RWPE2 (cell line): Measurements from ENCODE around the gene PCDHGA1.

ENCODE experiments used
- ATAC-seq: fragments of 200-7000 bp; cut with Tn5 transposase; 3 replicates; pipeline ENCODE4 v1.9.1; 2021; ENCODE audit warnings: low read depth
- DNase-seq: peaks from one replicate; pipeline ENCODE4 v3.0.0-alpha.2; 2020; ENCODE audit warnings: low spot score
- H3K27ac ChIP-seq: fragments of 450-650 bp; 2 replicates; pipeline ENCODE4 v1.5.1; 2017; ENCODE audit warnings: mild to moderate bottlenecking; ENCODE audit not compliant: poor library complexity, severe bottlenecking
- H3K27me3 ChIP-seq: fragments of 250-450 bp; sonication (Bioruptor Pico); 2 replicates; pipeline ENCODE4 v1.5.1; 2021; ENCODE audit warnings: mild to moderate bottlenecking, moderate library complexity; ENCODE audit not compliant: insufficient read depth, poor library complexity, severe bottlenecking
- H3K36me3 ChIP-seq: fragments of 250-450 bp; sonication (Bioruptor Pico); 2 replicates; pipeline ENCODE4 v1.5.1; 2020; ENCODE audit warnings: low read depth, mild to moderate bottlenecking, moderate library complexity
- H3K4me1 ChIP-seq: fragments of 250-450 bp; sonication (Bioruptor Pico); 2 replicates; pipeline ENCODE4 v1.5.1; 2021; ENCODE audit warnings: mild to moderate bottlenecking, moderate library complexity; ENCODE audit not compliant: insufficient read depth, poor library complexity, severe bottlenecking
- H3K4me3 ChIP-seq: fragments of 250-450 bp; sonication (Bioruptor Pico); 2 replicates; pipeline ENCODE4 v1.5.1; 2021; ENCODE audit warnings: mild to moderate bottlenecking, moderate library complexity; ENCODE audit not compliant: severe bottlenecking
- H3K9me3 ChIP-seq: fragments of 250-450 bp; sonication (Bioruptor Pico); 2 replicates; pipeline ENCODE4 v1.5.1; 2021; ENCODE audit warnings: mild to moderate bottlenecking, moderate library complexity; ENCODE audit not compliant: severe bottlenecking
- TF ChIP-seq, protein P1 (sequence below): fragments of 450-650 bp; IDR thresholded peaks from one replicate; pipeline ENCODE4 v1.5.1; 2017; ENCODE audit warnings: mild to moderate bottlenecking, moderate library complexity; ENCODE audit not compliant: poor library complexity, severe bottlenecking

PCDHGA1 gene

DNA sequence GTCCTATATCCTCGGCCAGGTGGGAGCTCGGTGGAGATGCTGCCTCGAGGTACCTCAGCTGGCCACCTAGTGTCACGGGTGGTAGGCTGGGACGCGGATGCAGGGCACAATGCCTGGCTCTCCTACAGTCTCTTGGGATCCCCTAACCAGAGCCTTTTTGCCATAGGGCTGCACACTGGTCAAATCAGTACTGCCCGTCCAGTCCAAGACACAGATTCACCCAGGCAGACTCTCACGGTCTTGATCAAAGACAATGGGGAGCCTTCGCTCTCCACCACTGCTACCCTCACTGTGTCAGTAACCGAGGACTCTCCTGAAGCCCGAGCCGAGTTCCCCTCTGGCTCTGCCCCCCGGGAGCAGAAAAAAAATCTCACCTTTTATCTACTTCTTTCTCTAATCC lies 147.5 kb downstream of the PCDHGA1 start:
- DNase-seq (no peak), ATAC-seq (no peak)
- Histone ChIP-seq H3K4me1 (no peaks in the 10 kb centered on the region), H3K36me3 (0 out of 2 replicates have a peak, but pooled peaks cover 4% of the 10 kb centered on the region), H3K4me3 (no peak overlapping the region), H3K27ac (no peak overlapping the region), H3K27me3 (no peaks in the 10 kb centered on the region), H3K9me3 (peaks cover 3% of the 10 kb centered on the region)
- TF ChIP-seq, protein P1, sequence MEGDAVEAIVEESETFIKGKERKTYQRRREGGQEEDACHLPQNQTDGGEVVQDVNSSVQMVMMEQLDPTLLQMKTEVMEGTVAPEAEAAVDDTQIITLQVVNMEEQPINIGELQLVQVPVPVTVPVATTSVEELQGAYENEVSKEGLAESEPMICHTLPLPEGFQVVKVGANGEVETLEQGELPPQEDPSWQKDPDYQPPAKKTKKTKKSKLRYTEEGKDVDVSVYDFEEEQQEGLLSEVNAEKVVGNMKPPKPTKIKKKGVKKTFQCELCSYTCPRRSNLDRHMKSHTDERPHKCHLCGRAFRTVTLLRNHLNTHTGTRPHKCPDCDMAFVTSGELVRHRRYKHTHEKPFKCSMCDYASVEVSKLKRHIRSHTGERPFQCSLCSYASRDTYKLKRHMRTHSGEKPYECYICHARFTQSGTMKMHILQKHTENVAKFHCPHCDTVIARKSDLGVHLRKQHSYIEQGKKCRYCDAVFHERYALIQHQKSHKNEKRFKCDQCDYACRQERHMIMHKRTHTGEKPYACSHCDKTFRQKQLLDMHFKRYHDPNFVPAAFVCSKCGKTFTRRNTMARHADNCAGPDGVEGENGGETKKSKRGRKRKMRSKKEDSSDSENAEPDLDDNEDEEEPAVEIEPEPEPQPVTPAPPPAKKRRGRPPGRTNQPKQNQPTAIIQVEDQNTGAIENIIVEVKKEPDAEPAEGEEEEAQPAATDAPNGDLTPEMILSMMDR = no peak

DNA sequence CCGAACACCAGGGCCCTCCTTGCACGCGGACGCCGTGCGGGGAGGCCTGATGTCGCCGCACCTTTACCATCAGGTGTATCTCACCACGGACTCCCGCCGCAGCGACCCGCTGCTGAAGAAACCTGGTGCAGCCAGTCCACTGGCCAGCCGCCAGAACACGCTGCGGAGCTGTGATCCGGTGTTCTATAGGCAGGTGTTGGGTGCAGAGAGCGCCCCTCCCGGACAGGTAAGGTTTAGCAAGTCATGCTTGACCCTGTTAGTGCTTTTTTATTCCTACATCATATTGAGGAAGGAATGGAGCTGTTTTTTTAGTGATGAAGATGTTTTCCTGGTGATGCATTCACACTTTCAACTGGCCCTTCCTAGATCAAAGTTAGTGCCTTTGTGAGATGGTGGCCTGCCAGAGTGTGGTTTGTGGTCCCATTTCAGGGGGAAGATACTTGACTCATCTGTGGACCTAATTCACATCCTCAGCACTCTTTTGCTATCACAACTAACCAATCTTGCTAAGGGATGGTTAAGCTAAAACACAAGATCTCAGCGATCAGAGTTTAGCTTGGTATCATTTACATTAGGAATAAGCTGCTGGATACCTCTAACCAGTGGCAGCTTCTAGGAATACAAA lies 148.1 kb downstream of the PCDHGA1 start:
- no peak overlapping the region for H3K27ac ChIP-seq

DNA sequence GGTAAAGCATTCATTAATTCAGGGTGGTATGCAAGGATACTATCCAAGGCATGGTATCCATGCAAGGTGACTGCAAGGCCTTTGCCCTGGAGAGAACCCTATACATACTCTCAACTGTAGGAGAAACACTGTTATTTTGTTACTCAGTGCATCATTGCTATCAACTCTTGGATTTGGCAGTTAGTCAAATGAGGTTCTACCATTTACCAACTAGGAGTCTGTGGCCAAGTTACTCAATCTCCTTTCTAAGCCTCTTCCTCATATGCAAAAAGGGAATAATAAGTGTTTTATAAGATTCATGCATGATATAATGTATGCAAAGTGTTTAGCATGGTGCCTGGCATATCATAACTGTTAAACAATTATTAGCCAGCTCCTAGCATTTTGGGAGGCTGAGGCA lies 149.5 kb downstream of the PCDHGA1 start:
- Histone ChIP-seq H3K27ac (no peak overlapping the region), H3K4me3 (no peak overlapping the region), H3K27me3 (no peaks in the 10 kb centered on the region), H3K36me3 (0 out of 2 replicates have a peak, but pooled peaks cover 4% of the 10 kb centered on the region), H3K4me1 (peaks cover 3% of the 10 kb centered on the region), H3K9me3 (peaks cover 3% of the 10 kb centered on the region)
- TF ChIP-seq, protein P1 = no peak
- DNase-seq (no peak), ATAC-seq (no peak)

More for the DNA sequence above, 148.1 kb downstream of the PCDHGA1 start:
- H3K9me3 ChIP-seq = peaks cover 3% of the 10 kb centered on the region
- ATAC-seq (no peak), DNase-seq (no peak)
- no peaks in the 10 kb centered on the region for H3K4me1 ChIP-seq
- TF ChIP-seq, protein P1 = peak; percentile 80
- H3K4me3 ChIP-seq = no peak overlapping the region
- H3K27me3 ChIP-seq = no peaks in the 10 kb centered on the region
- 0 out of 2 replicates have a peak, but pooled peaks cover 4% of the 10 kb centered on the region for H3K36me3 ChIP-seq

DNA sequence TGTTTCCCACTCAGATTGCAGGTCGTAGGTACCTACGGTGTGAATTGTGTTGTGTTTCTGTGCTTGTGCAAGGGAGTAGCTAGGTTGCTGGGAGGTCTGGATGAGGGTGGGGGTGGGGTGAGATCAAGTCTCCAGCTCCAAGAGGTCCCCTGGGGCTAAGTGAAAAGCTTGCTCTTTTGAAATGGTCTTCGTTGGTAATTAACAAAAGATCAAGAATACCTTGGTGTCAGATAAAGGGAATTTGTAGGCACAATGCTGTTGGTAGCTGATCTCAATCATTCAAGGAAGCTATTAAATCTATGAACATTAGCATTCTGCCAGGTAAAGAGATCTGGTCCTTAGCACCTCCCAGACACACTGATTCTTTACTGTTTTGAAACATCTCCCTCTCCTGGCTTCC lies 153.6 kb downstream of the PCDHGA1 start:
- H3K27me3 ChIP-seq = no peaks in the 10 kb centered on the region
- H3K36me3 ChIP-seq = peaks cover 2% of the 10 kb centered on the region; the same call in 1 of the 2 replicates
- TF ChIP-seq, protein P1 = no peak
- H3K27ac ChIP-seq = no peak overlapping the region
- DNase-seq (no peak), ATAC-seq (no peak)
- H3K4me3 ChIP-seq = no peak overlapping the region
- H3K9me3 ChIP-seq = no peaks in the 10 kb centered on the region
- peaks cover 14% of the 10 kb centered on the region for H3K4me1 ChIP-seq

DNA sequence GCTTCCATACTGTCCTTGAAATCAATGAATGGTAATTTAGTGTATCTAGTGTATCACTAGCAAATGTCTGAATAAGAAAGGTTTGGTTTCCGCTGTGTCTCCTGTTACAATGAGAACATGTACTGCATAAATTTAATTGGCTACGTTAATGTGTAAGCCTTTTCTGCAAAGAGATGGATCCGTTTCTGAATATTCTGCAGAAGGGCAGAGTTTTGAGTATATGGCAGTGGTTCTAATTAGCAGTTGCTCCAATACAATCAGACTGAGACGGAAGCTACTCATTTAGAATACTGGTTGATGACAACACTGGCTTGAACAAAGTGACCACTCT lies 154.0 kb downstream of the PCDHGA1 start:
- TF ChIP-seq, protein P1 = no peak
- H3K9me3 ChIP-seq = no peaks in the 10 kb centered on the region
- no peaks in the 10 kb centered on the region for H3K27me3 ChIP-seq
- DNase-seq (no peak), ATAC-seq (no peak)
- H3K36me3 ChIP-seq = no peaks in the 10 kb centered on the region; the same call in 1 of the 2 replicates
- H3K27ac ChIP-seq = no peak overlapping the region
- no peak overlapping the region for H3K4me3 ChIP-seq
- H3K4me1 ChIP-seq = peaks cover 18% of the 10 kb centered on the region
